GM11168 (cell line): ENCODE data around the gene SLC25A13.
"Not testable (repeated sequence)": the region's sequence is repeated elsewhere in the genome, so short reads cannot be mapped to it uniquely, and the experiment has no call there.

Experiments
- in situ Hi-C: fragments of 300-500 bp; cut with MboI; formaldehyde crosslinking; loops from one replicate; pipeline ENCODE4 v1.12.0; 2022; ENCODE audit warnings: low sequenced_read_pairs; ENCODE audit not compliant: unreplicated experiment

The SLC25A13 gene

GRCh38 chr7:96326752-96327151 lies 4.9 kb upstream of the SLC25A13 start:
- in situ Hi-C loops, result not testable (repeated sequence)

GRCh38 chr7:96322847-96323461 lies 1.1 kb upstream of the SLC25A13 start:
- in situ Hi-C loops, result no loop called here

- in situ Hi-C loops, result no loop called here
Observed at GRCh38 chr7:96322373-96322695, 436 bp upstream of the SLC25A13 start.

GRCh38 chr7:96321031-96321657 lies 754 bp downstream of the SLC25A13 start:
- in situ Hi-C loops, result no loop called here

- in situ Hi-C loops, result no loop called here
Observed at GRCh38 chr7:96320442-96320841, 1.5 kb downstream of the SLC25A13 start.

- in situ Hi-C loops, result no loop called here
Observed at GRCh38 chr7:96319439-96319838, 2.5 kb downstream of the SLC25A13 start.

GRCh38 chr7:96316949-96317348 lies 4.9 kb downstream of the SLC25A13 start:
- in situ Hi-C loops, result no loop called here

- in situ Hi-C loops, result no loop called here
Observed at GRCh38 chr7:96315125-96315512, 6.8 kb downstream of the SLC25A13 start.

GRCh38 chr7:96314402-96315124 lies 7.3 kb downstream of the SLC25A13 start:
- in situ Hi-C loops, result no loop called here

GRCh38 chr7:96313940-96314339 lies 8.0 kb downstream of the SLC25A13 start:
- in situ Hi-C loops, result no loop called here

GRCh38 chr7:96312502-96312901 lies 9.4 kb downstream of the SLC25A13 start:
- in situ Hi-C loops, result no loop called here

GRCh38 chr7:96311967-96312366 lies 9.9 kb downstream of the SLC25A13 start:
- in situ Hi-C loops, result no loop called here

GRCh38 chr7:96310110-96310509 lies 11.8 kb downstream of the SLC25A13 start:
- in situ Hi-C loops, result no loop called here

- in situ Hi-C loops, result no loop called here
Observed at GRCh38 chr7:96308950-96309263, 13.0 kb downstream of the SLC25A13 start.

- in situ Hi-C loops, result no loop called here
Observed at GRCh38 chr7:96308253-96308949, 13.5 kb downstream of the SLC25A13 start.

- in situ Hi-C loops, result no loop called here
Observed at GRCh38 chr7:96306385-96307125, 15.3 kb downstream of the SLC25A13 start.

- in situ Hi-C loops, result no loop called here
Observed at GRCh38 chr7:96305915-96306314, 16.0 kb downstream of the SLC25A13 start.

- in situ Hi-C loops, result no loop called here
Observed at GRCh38 chr7:96304573-96304972, 17.3 kb downstream of the SLC25A13 start.

GRCh38 chr7:96303686-96304443 lies 18.0 kb downstream of the SLC25A13 start:
- in situ Hi-C loops, result no loop called here

GRCh38 chr7:96303105-96303685 lies 18.7 kb downstream of the SLC25A13 start:
- in situ Hi-C loops, result no loop called here
